Superior temporal gyrus (tissue), 1 donor: ENCODE results near the gene FAM151A.

Source experiments
- DNase-seq: peaks from one replicate; pipeline ENCODE4 v3.0.0-alpha.2; 2016; ENCODE audit errors: extremely low spot score

The FAM151A gene

DNA sequence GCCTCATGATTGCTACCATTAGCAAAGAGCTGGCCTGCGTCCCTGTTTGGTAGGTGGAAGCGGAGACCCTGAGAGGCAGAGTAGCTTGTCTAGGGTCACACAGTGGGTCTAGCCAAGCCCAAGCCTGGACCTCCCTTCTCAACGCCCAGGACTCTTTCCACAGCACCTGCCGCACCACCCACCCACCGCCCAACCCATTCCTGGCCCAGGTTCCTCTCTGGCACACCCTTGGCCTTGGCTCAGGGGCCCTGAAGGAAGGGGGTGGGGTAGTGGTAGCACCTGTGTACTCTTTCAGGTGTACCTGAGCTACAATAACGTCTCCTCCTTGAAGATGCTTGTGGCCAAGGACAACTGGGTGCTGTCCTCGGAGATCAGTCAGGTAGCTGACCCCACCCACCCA is 19.3 kb downstream of the FAM151A start:
- no peak for DNase-seq

DNA sequence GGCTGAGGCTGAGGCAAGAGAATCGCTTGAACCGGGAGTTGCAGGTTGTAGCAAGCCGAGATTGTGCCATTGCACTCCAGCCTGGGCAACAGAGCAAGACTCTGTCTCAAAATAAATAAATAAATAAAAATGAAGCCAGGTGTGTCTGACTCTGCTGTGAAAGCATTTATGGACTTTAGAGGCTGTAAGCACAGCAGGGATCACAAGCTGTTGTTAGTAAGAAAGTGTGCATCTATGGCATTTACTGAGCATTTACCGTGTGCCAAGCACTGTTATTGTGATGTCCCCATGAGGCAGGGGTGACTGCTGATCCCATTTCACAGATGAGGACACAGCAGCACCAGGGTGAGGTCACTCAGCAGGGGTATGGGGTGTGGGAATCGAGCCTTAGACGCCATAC is 20.1 kb downstream of the FAM151A start:
- DNase-seq, result no peak

DNA sequence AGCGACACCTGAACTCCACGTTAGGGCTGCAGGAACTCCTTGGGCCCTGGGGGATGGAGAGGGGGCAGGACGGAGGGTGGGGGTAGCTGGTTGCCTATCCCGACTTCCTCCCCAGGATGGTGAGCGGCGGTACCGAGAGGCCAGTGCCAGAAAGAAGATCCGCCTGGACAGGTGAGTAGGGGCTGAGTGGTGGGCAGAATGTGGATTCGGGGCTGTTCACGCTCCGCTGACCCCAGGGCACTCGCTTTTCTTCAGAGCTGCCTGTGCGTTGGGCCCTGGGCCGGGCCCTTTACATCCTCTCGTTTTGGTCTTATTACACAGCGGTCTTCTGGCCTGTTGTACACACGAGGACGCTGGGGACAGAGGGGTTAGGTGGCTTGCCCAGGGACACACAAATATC is 20.8 kb downstream of the FAM151A start:
- no peak for DNase-seq

DNA sequence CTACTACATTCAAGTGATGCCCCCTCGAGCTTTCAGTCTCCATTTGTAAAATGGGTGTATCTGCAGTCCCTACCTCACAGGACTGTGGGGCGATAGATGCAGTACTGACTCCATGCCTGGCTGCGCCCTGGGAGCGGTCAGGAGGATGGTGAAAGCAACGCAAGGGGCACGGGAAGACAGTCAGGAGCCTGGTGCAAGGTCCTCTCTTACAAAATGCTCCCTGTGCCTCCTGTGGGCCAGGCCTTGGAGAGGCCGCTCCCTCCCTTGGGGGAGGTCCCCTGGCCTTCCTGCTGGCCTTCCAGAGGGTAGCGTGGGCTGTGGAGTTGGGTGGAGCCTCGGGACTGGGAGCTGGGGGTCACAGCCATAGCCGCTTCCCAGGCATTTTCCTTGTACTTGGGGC is 21.6 kb downstream of the FAM151A start:
- DNase-seq, result no peak

DNA sequence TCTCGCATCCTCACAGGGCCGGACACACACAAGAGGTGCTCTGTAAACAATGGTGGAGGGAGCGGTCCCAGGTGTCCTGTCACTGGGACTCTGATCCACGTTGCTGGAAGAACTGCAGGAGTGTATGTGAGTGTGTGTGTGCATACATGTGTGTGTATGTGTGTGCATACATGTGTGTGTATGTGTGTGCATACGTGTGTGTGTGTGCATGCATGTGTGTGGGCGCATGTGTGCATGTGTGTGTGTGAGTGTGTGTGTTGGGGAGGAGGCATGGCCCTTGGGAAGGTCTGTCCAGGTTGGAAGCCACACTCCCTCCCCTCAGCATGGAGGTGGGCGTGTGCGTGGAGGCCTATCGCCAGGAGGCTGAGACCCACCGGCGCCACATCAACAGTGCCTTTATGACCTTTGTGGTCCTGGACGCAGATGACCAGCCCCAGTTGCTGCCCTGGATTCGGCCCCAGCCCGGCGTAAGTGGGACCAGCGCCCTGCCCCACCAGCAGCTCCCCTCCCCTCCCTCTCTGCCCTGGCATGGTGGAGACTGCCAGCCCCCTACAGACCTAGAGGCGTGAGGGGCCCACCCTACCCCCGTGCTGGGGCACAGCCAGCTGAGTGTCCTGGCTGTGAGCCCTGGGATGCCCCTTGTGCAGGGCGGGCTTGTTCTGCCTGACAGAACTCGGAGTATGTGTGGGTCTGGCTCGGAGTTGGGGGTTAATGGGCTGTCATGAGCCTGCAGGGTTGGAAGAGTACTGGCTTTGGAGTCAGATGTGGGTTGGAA is 22.2 kb downstream of the FAM151A start:
- DNase-seq, result no peak

DNA sequence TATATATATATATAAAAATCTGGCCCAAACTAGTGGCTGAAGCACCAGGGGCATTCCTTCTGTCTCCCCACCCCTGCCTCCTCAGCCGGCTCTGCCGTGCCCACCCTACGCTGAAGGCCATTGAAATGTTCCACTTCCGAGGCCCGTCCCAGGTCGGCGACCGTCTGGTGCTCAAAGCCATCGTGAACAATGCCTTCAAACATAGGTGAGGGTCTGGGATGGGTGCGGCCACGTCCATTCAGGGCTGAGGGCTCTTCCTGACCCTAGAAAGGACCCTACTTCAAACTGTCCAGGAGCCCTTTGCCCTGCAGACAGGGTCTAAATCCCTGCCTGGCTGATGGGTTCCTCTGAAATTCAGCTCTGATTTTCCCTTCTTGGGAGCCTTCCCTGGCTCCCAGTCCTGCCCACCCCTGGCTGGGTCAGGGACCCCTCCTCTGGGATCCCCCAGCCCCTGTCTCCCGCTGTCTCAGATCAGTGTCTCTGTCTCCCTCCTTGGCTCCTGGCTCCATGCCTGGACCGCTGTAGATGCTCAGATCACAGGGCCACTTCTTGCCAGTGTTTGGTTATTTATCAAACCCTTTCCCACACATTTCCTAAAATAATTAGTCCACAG is 24.0 kb downstream of the FAM151A start:
- no peak for DNase-seq

DNA sequence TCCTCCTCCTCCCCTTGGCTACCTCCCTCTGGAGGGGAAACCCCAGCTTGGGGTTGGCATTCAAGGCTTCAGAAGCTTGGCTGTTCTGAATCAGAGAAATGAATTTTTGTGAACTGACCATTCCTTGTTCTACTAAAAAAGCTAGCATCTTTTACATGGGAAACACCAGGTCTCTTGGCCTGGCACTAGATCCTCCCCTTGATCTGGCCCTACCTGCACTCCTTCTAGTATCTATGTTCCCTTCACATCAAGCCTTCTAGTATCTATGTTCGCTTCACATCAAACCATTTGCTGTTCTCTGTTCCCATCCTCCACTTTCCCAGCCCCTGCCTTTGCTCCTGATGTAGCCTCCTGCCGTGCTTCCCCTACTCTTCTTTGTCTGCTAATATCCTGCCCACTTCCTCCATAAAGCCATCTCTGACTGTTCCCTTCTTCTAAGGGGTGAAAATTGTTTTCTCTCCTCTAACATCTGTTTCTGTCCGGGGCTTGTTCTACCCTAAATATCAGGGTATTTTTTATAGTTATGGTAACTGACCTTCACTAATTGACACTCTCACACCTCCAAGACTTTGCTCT is 25.8 kb downstream of the FAM151A start:
- no peak for DNase-seq

DNA sequence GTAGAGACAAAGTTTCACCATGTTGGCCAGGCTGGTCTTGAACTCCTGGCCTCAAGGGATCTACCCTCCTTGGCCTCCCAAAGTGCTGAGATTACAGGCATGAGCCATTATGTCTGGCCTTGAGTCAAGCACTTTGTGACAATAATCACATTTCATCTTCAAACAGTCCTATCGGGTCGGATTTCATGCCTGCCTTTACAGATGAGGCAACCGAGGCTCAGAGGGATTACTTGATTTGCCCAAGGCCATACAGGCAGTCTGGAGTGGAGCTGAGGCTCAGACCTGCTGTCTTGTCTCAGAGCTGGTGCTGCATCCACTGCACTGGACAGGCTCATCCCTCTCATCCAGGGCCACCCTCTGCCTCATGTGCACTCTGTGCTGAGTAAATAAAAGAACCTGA is 26.6 kb downstream of the FAM151A start:
- no peak for DNase-seq

DNA sequence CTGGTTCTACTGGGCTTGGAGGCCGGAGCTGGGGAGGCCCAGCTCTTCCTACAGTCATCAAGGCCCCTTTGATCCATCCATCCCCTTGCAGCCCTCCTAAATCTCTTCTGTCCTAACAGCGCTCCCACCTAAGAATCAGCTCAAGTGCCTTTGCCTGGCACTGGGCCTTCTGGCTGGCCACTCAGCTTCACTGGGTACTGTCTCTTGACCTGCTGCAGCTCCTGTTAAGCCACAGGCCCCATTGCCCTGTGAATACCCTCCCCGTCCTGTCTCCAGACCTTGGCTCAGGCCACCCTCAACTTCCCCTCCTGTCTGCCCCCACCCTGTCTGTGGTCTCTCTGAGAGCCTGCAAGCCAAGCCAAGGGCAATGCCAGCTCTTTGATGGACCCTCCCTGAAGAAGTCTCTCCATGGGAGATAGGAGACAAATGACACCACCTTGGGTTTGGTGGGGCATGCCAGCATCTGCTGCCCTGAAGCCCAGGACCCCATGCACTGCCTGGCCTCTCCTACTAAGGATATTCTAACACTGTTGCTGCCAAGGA is 27.3 kb downstream of the FAM151A start:
- no peak for DNase-seq

DNA sequence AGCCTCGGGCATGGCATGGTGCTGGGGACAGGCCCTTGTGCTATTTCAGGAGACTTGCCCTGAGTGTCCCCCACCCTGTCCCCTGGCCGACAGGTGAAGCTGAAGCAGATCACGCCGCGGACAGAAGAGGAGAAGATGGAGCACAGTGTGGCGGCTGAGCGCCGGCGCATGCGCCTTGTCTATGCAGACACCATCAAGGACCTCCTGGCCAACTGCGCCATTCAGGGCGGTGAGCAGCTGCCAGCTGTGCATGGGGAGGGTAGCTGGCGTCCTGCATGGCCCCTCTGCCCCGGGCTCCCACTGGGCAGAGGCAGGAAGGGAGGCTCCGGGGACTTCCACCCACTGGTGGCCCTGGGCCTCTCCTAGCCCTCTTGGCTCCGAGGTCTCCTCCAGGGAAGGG is 28.9 kb downstream of the FAM151A start:
- no peak for DNase-seq

DNA sequence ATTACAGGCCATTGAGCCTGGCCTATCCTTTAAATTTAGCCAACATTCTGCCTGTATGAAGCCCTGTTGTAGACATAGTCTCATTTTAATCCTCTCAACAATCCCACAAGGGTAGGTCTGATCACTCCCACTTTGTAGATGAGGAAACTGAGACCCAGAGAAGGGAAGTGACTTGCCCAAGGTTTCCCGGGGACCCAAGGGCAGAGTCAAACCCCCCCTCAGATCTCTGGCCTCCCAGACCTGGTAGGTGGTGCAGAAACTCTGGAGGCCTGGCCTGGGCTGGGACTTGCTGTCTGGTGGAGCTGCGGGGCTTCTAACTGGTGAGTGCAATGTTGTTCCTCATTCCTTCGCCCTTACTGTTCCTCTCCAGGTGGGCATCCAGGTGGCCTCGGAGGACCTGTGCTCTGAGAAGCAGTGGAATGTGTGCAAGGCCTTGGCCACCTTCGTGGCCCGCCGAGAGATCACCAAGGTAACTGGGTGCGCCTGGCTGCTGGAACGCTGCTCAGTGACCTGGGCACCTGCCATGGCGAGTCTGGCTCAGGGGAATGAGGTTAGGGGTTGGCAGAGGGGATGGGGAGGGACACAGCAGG is 29.7 kb downstream of the FAM151A start:
- DNase-seq, result no peak

DNA sequence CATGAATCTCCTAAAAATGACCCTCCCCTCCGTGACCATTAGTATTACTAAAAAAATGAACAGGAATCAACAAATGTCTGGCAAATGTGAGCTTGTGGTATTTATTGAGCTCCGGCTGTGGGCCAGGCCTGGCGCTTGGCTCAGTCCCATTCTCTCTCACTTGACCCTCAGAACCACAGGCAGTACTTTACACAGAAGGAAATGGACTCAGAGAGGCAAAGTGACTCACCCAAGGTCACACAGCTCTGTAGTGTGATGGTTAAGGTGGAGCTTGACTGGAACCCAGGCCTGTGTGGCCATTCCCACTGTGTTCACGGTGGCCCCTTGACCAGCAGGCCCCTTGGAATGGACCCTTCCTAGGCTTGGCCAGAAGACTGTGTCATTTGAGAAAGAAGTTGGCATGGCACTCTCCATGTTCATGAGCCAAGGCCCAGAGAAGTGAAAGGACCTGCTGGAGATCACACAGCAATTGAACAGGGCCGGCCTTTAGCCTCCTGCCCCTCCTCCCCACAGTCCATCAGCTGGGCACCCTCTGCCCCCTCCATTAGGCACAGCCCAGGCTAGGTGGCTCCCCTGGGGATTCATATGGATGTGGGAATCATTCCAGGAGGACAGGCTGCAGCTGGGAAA is 32.1 kb downstream of the FAM151A start:
- DNase-seq, result no peak

DNA sequence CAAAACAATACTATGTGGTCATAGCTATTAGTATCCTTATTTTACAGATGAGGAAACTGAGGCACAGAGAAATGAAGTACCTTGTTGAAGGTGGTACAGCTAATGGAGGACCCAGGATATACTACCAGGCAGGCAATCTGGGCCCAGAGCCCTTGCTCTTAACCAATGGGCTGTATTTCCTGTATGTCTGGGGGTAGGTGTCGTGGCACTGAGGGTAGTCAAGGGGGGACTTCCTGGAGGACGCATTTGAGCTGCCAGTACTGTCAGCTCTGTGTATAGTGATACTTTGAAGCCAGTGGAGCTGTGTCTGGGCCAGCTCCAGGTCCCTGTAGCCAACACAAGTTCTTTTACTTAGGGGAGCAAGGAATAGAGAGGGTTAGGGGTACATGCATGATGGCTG is 34.9 kb downstream of the FAM151A start:
- DNase-seq, result no peak

DNA sequence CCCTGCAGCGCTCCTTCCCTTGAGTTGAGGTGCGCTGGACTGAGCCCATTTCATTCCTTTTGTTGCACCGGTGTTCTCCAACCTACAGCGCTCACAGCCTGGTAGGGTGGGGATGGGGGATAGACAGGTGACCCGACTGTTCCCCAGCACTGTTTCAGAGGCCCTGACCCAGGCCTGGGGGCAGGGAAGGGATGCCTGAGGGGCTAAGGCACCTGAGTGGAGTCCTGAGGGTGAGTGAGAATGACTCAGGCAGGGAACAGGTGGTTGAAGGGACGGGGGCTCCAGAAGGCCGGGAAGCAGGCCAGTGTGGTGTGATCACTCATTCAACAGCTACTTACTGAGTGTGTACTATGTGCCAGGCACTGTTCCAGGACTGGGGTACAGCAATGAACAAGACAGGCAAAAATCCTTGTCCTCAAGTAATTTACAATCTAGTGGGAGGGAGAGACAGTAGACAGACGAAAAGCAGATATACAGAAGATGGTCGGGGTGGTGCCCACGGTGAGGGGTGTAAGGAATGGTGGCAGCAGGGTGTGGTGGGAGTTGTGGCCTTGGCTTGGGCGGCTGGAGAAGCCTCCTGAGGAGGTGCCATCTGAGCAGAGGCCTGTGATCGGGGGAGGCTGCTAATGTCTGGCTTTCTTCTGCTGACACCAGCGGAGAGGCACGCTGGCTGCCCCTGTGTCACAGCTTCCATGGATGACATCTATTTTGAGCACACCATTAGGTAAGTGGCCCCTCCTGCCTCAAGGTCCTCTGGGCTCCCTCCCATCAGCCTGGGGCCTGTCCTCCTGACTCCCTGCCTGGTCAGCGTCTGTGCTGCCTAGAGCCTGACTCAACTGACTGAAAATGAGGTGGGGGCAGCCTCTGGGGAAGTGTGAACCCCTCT is 37.9 kb downstream of the FAM151A start:
- DNase-seq, result no peak

DNA sequence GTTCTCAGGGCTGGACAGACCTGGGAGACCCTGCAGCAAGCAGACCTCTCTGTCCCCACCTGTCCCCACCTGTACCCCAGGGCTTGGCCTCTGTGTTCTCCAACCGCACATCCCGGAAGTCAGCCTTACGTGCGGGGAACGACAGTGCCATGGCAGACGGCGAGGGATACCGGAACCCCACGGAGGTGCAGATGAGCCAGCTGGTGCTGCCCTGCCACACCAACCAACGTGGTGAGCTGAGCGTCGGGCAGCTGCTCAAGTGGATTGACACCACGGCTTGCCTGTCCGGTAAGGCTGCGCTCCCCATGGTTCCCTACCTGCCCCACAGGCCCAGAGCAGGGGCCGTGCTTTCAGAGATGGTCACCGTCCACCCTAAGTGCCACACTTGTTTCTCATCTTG is 38.8 kb downstream of the FAM151A start:
- no peak for DNase-seq

DNA sequence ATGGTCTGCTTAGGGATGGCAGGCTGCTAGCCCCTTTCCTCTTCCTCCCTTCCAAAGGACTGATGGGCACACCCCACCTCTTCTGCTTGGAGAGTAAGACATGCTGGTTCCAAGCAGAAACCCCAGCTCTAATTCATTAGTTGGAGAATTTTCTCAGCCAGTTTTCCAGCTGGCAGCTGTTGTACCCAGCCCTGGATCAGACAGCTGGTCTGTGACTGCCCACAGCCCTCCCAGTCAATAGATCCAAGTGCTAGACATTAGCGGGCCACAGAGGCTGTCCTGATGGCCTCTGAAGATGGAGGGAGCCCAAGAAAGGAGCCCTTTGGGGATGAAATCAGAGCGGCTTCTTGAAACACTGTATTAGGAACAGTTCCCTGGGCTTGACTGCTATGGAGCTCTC is 39.5 kb downstream of the FAM151A start:
- DNase-seq, result no peak

DNA sequence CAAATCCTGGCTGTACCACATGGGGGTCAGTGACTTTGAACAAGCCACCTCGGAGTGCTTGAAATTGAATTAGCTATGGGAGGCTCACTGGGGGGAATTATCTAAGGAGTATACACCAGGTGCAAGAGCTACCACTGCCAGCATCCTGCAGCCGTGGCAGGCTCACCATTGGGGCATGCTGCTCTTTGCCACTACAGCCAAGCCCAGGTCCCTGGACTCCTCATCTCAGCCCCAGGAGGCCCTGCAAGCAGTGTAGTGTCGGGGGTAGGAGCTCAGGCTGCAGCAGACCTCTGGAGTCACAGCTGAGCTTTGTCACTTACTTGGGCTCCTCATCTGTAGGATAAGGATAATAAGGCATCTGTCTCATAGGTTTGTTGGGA is 40.0 kb downstream of the FAM151A start:
- no peak for DNase-seq

DNA sequence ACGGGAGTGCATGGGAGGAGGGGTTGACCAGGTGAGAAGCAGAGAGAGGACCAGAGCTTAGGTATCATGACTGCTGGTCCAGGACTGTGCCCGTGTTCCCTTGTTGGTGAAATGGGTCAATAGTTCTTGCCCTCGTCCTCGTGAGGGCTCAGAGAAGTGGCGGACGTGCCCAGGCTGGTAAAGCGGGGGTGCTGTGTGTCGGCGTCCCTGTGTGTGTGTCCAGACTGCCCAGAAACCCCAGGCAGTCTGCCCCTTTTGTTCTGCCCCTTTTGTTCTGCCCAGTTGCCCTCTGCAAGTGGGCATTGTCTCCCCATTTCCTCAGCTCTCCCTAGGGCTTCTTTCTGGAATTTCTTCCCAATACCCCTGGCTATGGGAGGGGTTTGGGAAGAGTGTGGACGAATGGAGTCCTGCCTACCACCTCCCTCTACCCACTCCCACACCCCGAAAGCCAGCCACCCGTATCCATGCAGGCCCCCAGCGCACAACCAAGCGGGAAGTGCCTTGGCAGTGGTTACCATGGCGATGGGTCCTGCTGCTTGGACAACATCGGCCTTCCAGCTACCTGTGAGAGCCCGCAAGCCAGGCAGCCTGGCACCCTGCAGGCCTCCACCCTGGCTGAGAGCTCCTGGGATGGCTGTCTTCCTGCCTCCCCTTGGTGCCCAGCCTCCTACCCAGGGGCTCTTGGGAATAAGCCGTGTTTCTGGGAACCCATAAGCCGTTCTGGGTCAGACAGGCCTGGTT is 40.6 kb downstream of the FAM151A start:
- DNase-seq, result no peak

DNA sequence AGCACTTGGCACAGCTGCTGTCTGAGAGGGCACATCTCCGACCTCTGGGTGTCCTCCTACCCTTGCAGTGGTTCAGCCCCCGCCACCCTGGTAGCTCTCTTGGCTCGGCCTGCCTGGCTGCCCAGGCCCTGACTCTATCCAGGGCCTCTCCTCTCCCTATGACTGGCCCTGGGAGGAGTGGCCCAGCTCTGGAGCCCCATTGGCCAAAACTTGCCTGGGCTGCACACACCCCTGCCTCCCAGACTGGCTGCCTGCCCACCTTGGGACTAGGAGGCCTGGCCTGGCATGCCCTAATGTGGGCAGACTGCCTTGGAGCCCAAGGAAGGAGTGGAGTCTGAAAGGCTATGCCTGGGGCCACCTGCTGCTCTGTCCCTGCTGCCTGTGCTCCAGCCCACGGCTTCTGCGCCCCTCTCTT is 41.7 kb downstream of the FAM151A start:
- DNase-seq, result peak; percentile 60

DNA sequence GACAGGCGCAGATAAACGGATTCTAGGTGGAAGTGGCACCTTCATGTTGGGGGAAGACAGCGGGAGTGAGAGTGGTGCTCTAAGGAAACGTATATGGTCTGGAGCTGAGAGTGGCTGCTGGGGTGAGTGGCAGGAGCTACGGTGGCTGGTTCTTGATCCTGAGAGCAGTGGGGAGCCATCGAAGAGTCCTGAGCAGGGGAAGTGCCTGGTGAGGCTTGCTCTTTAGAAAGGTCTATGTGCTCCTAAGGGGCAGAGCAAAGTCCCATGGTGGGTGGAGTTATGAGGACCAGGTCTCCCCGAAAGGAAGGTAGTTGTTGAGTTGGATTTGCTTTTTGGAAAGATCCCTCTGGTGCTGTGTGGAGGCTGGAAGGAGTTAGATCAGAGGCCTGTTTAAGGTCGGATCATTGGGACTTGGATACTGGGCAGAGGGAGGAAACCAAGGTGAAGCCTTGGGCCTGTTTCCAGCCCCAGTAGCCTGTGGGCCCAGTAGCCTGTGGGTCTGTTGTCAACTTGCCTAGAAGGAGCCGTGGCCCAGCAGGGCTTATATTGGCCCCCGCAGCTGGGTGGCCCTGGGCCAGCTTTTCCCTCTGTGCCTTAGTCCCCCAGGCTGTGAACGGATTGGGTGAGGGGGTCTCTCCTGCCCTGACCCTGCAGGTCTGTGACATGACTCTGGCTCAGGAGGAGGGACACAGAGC is 42.3 kb downstream of the FAM151A start:
- DNase-seq, result no peak
